LNCAP (cell line): ENCODE measurements around the gene NTRK3.

Experiments
- TF ChIP-seq, protein P1 (sequence below): fragments of 450-650 bp; IDR thresholded peaks from 2 replicates; pipeline ENCODE4 v1.5.1; 2017; ENCODE audit warnings: mild to moderate bottlenecking

The NTRK3 gene

GRCh38 chr15:87850916-87851315 is 405.6 kb downstream of the NTRK3 start:
- TF ChIP-seq, protein P1, sequence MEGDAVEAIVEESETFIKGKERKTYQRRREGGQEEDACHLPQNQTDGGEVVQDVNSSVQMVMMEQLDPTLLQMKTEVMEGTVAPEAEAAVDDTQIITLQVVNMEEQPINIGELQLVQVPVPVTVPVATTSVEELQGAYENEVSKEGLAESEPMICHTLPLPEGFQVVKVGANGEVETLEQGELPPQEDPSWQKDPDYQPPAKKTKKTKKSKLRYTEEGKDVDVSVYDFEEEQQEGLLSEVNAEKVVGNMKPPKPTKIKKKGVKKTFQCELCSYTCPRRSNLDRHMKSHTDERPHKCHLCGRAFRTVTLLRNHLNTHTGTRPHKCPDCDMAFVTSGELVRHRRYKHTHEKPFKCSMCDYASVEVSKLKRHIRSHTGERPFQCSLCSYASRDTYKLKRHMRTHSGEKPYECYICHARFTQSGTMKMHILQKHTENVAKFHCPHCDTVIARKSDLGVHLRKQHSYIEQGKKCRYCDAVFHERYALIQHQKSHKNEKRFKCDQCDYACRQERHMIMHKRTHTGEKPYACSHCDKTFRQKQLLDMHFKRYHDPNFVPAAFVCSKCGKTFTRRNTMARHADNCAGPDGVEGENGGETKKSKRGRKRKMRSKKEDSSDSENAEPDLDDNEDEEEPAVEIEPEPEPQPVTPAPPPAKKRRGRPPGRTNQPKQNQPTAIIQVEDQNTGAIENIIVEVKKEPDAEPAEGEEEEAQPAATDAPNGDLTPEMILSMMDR = no peak

- TF ChIP-seq, protein P1 = no peak
Measured at GRCh38 chr15:87849181-87849580, 407.4 kb downstream of the NTRK3 start.

- TF ChIP-seq, protein P1 = no peak
Measured at GRCh38 chr15:87848012-87848411, 408.5 kb downstream of the NTRK3 start.

DNA sequence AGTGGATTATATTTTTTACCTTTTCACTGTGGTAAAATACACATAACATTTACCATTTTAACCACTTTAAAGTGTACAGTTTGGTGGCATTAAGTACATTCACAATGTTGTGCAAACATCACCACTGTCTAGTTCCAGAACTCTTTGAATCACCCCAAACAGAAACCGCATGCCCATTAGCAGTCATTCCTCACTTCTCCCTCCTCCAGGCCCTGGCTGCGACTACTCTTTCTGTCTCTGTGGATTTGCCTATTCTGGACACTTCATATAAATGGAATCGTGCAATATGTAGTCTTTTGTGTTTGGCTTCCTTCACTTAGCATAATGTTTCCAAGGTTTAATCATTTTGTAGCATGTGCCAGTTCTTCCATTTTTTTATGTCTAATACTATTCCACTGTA is 409.8 kb downstream of the NTRK3 start:
- TF ChIP-seq, protein P1 = no peak

DNA sequence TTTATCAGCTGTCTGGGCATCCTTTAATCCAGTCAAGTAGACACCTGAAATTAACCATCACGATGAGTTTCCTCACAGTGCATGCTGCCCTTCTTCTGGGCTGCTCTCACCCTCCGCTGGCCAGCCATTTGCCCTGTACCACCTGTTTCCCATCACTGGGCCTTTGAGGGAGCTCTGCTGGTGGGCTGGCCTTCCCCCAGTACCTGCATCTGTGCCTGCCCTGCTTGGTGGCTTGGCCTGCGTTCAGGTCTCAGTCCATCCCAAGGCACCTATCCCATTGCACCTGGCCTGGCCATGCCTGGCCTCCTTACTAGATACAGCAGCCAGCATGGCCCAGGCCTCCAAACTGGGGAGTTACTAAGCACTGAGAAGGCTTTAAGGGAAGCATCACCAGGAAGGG is 413.2 kb downstream of the NTRK3 start:
- TF ChIP-seq, protein P1 = no peak

- TF ChIP-seq, protein P1 = no peak
Measured at GRCh38 chr15:87841426-87841998, 415.0 kb downstream of the NTRK3 start.

DNA sequence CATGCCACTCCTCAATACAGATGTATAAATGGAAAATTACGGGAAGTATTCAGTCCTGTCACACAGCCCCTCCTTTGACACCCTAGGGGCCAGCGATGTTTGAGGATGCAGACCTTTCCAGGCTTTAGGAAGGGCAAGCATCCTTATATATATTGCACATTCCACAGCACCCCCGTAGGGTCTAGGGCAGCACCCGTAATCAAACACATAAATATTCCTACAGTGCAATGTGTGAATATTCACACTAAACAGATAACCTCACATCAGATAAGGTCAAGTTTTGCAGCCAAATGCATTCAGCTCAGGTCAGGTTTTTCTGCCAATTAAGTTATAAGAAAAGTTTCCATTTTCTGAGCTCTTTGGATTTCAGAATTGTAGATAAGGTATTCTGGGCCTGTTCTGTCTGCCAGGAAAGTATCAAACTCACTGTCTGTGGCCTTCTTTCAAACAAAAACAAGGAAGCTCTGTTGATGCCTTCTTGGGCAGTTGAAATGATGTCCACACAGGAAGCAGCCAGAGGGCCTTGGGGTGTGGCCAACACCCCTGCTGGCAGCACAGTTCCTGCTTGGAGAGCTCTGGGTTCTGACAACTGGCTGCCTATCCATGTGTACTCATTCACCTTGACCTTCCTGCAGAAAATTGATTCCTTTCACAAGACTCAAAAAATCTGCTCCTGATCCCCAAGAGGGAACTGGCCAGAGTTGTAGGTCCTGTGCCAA is 427.0 kb downstream of the NTRK3 start:
- TF ChIP-seq, protein P1 = no peak
